22Rv1 (cell line): ENCODE measurements around the gene RARRES1.

Experiments
- H3K27ac ChIP-seq: fragments of 450-650 bp; 2 replicates; pipeline ENCODE4 v1.5.1; 2017
- ZFX ChIP-seq: fragments of 450-650 bp; IDR thresholded peaks from 2 replicates; pipeline ENCODE4 v1.6.1; 2017; ENCODE audit warnings: antibody characterized with exemption, borderline replicate concordance
- TF ChIP-seq, protein P1 (sequence below): fragments of 450-650 bp; IDR thresholded peaks from 2 replicates; pipeline ENCODE4 v1.5.1; 2017; ENCODE audit warnings: mild to moderate bottlenecking

RARRES1 gene

DNA sequence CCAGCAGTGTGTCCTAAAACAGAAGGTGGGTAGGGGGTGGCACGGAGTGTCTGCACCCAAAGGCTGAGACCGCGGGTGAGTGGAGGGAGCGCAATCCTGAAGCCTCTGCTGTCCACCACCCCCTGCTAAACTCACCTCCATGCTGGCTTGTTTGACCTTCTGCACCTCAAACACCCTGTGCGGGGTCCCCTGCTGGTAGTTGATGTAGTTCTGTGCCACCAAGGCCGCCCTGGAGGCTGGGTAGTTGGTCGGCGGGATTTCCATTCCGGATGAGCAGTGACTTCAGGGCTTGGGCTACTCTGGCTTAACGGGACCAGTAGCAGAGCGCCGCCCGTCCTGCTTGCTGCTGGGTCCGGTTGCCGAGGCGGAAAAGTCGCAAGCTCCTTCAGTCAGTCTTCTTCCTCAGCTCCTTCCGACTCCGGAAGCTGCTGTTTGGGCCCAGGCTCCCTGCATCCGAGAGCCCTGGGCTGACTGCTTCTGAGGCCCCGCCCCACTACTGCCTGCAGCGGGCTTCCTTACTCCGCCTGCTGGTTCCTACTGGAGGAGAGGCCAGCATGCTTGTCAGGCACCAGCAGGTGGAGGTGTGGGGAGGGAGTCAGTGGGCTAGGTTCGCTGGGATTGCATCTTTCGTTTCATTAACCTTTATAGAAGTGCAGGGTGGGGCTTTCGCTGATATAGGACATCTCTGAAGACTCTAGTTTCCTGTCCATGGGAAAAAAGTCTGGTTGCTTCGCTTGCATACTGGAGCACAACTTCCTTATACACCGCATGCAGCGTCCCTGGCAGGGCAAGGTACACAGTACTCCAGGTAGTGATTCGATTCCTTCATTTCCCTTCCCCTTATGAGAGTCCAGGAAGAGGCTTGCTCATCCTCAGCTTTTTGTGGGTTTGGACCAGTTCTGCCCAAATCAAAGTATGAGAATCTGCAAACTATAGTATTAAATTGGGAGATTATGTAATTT, 59.8 kb downstream of the RARRES1 start, which contains the start of gene LXN:
TSS of gene LXN (minus strand) at position 434 of the 962 bp plus-strand sequence. CDS start at position 264, 170 bp downstream.
- peak within 1 kb of the TSS; percentile 62 for H3K27ac ChIP-seq

DNA sequence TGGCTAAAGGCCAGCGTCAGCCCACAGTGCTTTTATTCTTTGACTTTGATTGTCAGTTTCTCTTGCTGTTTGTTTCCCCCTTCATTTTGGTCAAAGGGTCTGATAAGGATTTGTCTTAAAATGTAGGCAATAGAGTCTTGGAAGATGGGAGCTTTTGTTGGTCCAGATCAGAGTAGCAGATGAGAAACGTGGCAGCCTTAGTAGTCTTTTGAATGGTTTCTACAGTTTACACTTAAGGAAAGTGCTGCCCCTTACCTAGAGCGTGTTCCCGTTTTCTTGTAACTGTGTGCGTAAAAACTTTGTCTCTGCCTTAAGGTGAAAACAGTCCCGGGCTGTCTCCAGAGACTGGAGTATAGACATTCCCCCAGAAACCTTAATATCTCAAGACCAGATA, 60.4 kb downstream of the RARRES1 start:
- peak overlapping the region; percentile 62 for H3K27ac ChIP-seq

More for the DNA sequence above, 59.8 kb downstream of the RARRES1 start, which contains the start of gene LXN:
- TF ChIP-seq, protein P1, sequence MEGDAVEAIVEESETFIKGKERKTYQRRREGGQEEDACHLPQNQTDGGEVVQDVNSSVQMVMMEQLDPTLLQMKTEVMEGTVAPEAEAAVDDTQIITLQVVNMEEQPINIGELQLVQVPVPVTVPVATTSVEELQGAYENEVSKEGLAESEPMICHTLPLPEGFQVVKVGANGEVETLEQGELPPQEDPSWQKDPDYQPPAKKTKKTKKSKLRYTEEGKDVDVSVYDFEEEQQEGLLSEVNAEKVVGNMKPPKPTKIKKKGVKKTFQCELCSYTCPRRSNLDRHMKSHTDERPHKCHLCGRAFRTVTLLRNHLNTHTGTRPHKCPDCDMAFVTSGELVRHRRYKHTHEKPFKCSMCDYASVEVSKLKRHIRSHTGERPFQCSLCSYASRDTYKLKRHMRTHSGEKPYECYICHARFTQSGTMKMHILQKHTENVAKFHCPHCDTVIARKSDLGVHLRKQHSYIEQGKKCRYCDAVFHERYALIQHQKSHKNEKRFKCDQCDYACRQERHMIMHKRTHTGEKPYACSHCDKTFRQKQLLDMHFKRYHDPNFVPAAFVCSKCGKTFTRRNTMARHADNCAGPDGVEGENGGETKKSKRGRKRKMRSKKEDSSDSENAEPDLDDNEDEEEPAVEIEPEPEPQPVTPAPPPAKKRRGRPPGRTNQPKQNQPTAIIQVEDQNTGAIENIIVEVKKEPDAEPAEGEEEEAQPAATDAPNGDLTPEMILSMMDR = peak; percentile 81
- no peak for TF ChIP-seq ZFX

DNA sequence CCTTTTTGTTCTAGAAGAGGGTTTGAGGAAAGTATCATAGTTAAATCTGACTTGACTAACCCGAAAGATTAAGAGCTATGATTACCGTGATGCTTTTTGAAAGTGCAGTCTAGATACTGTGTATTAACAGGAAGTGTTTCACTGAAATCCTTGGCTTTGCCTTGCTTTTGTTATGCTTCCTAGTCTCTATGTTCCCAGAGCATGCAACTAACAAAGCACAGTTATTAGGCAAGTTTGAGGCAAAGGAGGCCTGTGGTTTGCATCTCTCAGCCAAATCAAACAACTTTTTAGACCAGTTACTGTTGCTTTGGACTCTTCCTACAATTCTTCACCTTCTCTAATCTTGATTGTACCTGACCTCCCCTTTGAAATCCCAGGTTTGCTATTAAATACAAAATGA, 63.8 kb downstream of the RARRES1 start:
- no peak overlapping the region for H3K27ac ChIP-seq
- TF ChIP-seq ZFX = no peak
- TF ChIP-seq, protein P1 = no peak

More for the DNA sequence above, 60.4 kb downstream of the RARRES1 start:
- no peak for TF ChIP-seq ZFX
- TF ChIP-seq, protein P1 = no peak

DNA sequence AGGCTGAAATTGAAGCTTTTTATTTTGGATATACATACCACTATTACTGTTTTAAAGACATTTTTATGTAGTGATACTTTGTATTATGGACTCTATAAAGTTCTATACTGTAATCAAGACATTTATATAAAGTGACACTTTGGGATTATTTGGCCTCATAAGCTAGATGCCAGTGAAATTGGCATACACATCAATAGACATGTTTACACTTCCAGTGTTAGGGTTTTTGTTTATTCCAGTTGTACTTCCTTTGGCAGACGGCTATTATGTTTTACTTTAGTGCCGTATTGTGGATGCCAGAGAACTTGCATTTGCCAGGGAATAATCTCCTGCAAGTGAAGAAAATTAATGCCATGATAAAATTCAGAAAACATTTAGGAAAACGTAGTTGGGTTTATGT, 65.8 kb downstream of the RARRES1 start:
- TF ChIP-seq, protein P1 = no peak
- TF ChIP-seq ZFX = no peak
- no peak overlapping the region for H3K27ac ChIP-seq

DNA sequence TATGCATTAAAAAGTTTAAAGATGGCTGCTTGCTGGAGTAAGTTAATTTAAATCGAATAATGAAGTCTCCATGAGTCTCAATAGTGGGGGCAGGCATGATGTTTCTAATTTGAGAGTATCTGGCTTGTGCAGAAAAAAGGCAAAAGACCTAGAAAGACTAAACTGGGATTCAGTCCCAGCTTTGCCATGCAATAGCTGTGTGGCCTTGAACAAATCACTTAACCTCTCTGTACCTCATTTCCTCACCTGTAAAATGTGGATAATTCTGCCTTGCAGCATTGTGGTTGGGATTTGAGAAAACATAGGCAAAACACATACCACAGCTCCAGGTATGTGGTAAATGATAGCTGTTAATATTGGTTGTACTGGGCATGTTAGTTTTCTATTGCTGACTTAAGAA, 68.4 kb downstream of the RARRES1 start:
- TF ChIP-seq ZFX = no peak
- TF ChIP-seq, protein P1 = no peak
- H3K27ac ChIP-seq = no peak overlapping the region

DNA sequence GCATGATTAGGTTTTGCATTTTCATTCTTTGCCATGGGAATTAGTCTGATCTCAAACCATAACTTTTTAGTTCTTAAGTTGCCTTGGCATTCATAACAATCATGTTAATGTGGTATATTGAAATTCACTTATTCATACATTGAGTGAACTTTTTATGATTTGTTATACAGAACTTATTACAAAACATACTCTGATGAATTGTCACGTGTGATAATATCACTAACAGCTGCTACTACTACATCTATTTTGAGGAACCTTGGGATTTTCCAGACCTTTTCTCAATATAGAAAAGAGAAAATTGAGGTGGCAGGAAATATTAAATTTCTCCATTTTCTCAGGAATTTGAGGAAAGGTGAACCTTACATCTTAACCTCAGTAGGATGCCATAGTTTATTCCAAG, 69.0 kb downstream of the RARRES1 start:
- TF ChIP-seq, protein P1 = no peak
- no peak for TF ChIP-seq ZFX
- H3K27ac ChIP-seq = no peak overlapping the region

DNA sequence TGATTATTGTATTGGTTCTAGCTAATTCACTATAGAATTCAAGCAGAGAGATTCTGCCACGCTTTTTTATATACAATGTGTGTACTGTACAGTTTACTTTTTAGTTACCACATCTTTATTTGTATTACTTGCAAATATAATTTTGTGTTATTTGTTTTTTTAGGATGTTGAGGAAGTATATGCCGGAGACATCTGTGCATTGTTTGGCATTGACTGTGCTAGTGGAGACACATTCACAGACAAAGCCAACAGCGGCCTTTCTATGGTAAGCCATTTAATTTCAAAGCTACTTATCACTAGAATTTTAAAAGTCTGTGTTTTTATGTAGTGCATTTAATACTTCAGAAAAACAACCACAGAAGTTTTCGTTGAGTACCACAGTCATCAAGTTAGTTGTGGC, 71.5 kb downstream of the RARRES1 start:
- TF ChIP-seq ZFX = no peak
- TF ChIP-seq, protein P1 = no peak
- no peak overlapping the region for H3K27ac ChIP-seq
